Retina (tissue), 1 donor: ENCODE measurements around the gene LRBA.
"Not testable (repeated sequence)": the region's sequence is repeated elsewhere in the genome, so short reads cannot be mapped to it uniquely, and the experiment has no call there.

Experiments
- DNase-seq: peaks from one replicate; pipeline ENCODE4 v3.0.0-alpha.2; 2016

The LRBA gene

GRCh38 chr4:150540959-150541360 is 474.1 kb downstream of the LRBA start:
- no peak for DNase-seq

- no peak for DNase-seq
These were observed 474.5 kb downstream of the LRBA start for GRCh38 chr4:150540536-150540935.

GRCh38 chr4:150537911-150538310 is 477.2 kb downstream of the LRBA start:
- not testable (repeated sequence) for DNase-seq

GRCh38 chr4:150534818-150535217 is 480.3 kb downstream of the LRBA start:
- DNase-seq, result no peak

GRCh38 chr4:150533673-150534072 is 481.4 kb downstream of the LRBA start:
- DNase-seq, result no peak

DNA sequence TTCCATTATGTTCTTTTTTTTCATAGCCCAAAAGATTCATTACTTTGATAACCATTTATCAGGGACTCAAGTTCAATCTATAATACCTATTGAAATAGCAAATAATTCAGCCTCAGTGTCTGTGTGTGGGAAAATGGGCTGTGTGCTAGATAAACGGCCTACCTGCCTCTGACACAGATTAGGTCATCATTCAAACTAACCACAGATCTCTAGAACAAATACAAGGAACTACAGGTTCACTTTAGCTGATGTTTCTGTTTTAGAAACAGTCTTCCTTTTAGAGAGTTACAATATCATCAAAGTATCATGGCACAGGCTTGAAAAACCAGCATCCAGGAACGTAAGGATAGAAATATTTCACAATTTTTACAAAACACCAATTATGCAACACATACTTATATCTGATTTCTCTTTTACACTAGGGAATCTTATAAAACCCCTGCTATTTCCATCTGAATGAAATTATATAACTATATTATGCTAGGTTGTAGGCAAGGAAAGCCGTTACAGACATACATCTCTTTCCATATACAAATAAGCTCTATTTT is 489.7 kb downstream of the LRBA start:
- DNase-seq, result no peak

DNA sequence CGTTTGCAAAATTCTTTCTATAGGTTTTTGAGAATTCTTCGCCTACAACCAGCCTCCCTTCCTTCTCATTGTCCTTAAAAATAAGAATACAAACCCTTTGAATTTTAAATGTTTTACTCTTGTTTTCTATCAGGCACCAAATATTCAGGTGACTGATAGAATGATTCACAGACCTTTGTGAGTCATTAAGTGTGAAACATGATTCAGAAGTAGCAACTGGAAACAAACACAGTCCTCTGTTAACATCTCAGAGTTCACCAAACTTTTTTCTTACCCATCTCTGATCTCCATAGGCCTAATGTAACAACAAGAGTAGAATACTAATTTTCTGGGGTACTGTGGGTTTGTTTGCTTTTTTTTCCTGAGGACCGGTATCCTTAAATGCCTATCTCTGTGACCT is 496.5 kb downstream of the LRBA start:
- DNase-seq, result no peak

GRCh38 chr4:150515135-150515534 is 499.9 kb downstream of the LRBA start:
- no peak for DNase-seq

DNA sequence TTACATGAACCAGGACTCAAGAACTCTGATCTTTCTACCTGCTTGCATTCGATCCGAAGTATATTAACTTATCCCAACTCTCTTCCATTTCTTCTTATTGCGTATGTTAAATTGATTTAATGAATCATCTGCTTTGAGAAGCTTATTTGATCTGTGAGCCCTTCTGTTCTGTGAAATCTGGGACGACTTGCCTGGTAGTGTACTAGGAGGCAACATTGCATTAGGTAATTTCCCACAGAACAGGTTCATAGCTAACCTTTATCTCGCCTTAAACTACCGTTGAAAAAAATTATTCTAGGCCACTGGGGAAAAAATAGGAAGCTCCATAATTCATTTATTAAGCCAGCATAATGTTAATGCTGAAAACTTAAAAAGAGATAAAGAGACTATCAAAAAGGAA is 500.4 kb downstream of the LRBA start:
- no peak for DNase-seq

- no peak for DNase-seq
These were observed 504.8 kb downstream of the LRBA start for GRCh38 chr4:150510176-150510865.

GRCh38 chr4:150507656-150508055 is 507.4 kb downstream of the LRBA start:
- DNase-seq, result not testable (repeated sequence)

DNA sequence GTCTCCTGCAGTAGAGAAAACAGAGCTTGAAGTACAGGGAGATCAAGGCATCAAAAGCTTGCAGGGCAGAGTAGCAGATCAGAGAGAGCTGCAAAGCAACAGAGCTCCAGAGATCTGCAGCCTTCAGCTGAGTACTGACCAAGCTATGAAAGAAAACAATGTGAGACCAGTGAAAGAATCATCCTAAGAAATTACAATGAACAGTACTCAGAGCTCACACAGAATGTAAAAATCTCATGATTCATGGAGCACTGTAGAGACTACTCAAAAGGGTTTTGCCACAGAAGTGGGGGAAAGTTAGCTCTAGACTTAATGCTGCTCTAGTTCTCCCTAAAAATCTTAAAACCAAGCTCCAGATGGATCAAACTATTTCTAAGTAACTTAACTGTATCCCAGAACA is 513.1 kb downstream of the LRBA start:
- DNase-seq, result no peak

DNA sequence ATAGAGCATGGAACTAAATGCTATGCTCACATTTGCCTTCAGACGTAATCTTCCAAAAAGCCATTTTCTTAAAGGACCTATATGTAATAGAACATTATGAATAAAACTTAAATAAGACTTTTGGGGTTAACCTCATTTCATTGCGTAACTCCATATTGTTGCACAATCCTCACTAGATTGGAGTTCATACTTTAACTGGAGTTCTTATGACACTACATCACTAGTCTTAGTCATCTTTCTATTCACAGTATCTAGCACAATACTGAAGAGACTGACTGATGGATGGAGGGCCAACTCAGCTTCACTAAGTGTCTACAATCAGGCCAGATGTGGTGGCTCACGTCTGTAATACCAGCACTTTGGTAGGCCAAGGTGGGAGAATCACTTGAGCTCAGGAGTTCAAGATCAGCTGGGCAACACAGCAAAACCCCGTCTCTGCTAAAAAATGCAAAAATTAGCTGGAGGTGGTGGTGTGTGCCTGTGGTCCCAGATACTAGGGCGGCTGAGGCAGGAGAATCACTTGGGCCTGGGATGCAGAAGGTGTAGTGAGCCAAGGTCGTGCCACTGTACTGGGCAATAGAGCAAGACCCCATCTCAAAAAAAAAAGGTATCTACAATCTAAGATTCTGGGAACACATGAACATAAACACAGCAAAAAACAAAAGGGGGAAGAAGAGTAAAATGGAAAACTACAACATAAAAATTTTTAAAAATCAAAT is 513.9 kb downstream of the LRBA start:
- no peak for DNase-seq

GRCh38 chr4:150497612-150498011 is 517.5 kb downstream of the LRBA start:
- no peak for DNase-seq

GRCh38 chr4:150495550-150495949 is 519.5 kb downstream of the LRBA start:
- DNase-seq, result no peak

DNA sequence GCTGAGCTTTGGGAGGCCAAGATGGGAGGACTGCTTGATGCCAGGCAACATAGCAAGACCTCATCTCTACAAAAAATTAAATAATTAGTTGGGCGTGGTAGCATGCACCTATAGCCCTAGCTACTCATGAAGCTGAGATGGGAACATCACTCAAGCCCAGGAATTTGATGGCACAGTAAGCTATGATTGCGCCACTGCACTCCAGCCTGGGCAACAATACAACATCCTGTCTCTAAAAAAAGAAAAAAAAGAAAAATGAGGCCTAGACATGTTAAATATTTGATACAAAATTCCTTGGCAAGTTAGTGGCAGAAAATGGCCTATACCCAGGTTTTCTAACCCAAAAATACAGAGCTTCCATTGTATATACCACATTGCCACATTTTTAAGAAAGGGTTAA is 521.2 kb downstream of the LRBA start:
- no peak for DNase-seq

- DNase-seq, result no peak
These were observed 523.7 kb downstream of the LRBA start for GRCh38 chr4:150491132-150492049.

GRCh38 chr4:150482581-150482980 is 532.5 kb downstream of the LRBA start:
- DNase-seq, result no peak

DNA sequence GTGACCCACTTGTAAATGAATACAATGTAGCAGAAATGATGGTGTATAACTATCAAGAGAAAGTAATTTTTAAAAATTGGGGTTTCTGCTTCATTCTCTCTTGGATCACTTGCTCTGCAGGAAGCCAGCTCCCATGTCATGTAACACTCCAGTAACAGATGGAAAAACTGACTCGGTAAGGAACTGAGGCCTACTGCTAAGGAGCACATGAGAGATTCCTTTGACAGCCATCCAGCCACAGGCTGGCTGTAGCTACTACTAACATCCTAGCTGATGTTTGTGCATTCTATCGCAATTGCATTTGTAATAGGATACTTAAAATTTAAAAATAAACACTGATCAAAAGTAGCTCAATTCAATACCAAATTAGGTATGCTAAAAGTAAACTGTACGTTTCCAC is 535.4 kb downstream of the LRBA start:
- DNase-seq, result no peak

DNA sequence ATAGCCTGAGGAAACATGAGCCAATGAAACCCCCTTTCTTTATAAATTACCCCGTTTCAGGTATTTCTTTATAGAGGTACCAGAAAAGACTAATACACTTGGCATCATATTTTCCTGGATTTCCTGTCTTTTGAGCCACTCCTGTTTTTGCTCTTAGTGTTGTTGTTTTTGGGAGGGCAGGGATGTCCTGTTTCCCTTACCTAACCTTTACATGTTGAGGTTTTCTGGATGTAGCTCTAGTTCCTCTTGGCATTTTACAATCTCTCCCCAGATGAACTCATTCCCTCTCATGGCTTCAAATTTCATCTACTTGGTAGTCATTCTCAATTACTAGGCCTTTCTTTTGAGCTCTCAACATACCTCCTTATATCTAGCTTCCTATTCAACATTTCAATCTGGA is 537.2 kb downstream of the LRBA start:
- no peak for DNase-seq

- no peak for DNase-seq
These were observed 538.3 kb downstream of the LRBA start for GRCh38 chr4:150476776-150477175.

DNA sequence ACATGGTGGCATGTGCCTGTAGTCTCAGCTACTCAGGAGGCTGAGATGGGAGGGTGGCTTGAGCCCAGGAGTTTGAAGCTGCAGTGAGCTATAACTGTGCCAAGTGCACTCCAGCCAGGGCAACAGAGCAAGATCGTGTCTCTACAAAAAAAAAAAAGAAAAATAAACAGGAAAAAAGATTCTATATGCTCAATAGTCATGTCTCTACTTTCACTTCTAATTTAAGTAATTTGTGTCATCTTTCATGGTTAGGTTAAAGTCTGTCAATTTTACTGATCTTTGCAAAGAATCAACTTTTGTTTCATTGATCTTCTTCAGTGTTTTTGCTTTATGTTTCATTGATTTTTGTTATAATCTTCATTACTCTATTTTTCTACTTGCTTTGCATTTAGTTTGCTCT is 539.3 kb downstream of the LRBA start:
- DNase-seq, result no peak

DNA sequence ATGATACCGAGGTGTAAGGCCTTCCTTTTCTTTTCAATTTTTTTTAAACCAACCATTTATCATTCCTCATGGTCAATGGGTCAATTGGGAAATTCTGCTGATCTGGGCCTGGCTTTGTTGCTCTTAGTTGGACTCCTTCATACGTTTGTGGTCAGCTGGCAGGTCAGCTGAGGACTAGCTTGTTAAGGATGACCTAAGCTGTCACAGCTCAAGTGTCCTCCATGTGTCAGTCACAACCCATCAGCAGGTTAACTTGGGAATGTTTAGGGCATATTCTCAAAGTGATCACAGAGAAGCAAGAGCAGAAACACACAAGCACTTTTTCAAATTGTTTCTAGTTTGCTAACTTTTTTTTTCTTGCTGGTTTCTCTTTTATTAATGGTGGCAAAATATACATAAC is 550.6 kb downstream of the LRBA start:
- no peak for DNase-seq
